IPS DF 4.7 (cell line): ENCODE results near the gene DTNB.
"Not testable (repeated sequence)": the region's sequence is repeated elsewhere in the genome, so short reads cannot be mapped to it uniquely, and the experiment has no call there.

Experiments used
- DNase-seq: peaks from one replicate; pipeline ENCODE4 v3.0.0-alpha.2; 2013; ENCODE audit warnings: low spot score; ENCODE audit errors: extremely low read depth

DTNB gene

GRCh38 chr2:25673300-25674076 is at the start of gene DTNB:
Gene DTNB (minus strand): TSS chr2:25673577. CDS start chr2:25652660, 20,917 bp downstream.
- no peak for DNase-seq

- DNase-seq = no peak
Measured at GRCh38 chr2:25722224-25722623, 48.8 kb upstream of the DTNB start.

GRCh38 chr2:25720575-25720974 is 47.2 kb upstream of the DTNB start:
- no peak for DNase-seq

GRCh38 chr2:25714740-25715139 is 41.4 kb upstream of the DTNB start:
- DNase-seq = no peak

GRCh38 chr2:25712455-25712854 is 39.1 kb upstream of the DTNB start:
- DNase-seq = no peak

- DNase-seq = no peak
Measured at GRCh38 chr2:25711675-25712354, 38.4 kb upstream of the DTNB start.

GRCh38 chr2:25710750-25711149 is 37.4 kb upstream of the DTNB start:
- no peak for DNase-seq

- DNase-seq = no peak
Measured at GRCh38 chr2:25709349-25709748, 36.0 kb upstream of the DTNB start.

- DNase-seq = no peak
Measured at GRCh38 chr2:25707927-25708590, 34.7 kb upstream of the DTNB start.

- DNase-seq = not testable (repeated sequence)
Measured at GRCh38 chr2:25705575-25705974, 32.2 kb upstream of the DTNB start.

GRCh38 chr2:25701801-25702200 is 28.4 kb upstream of the DTNB start:
- no peak for DNase-seq

GRCh38 chr2:25700221-25700660 is 26.9 kb upstream of the DTNB start:
- DNase-seq = no peak

GRCh38 chr2:25699216-25699615 is 25.8 kb upstream of the DTNB start:
- DNase-seq = no peak

GRCh38 chr2:25698752-25699151 is 25.4 kb upstream of the DTNB start:
- no peak for DNase-seq

GRCh38 chr2:25697559-25698341 is 24.4 kb upstream of the DTNB start:
- no peak for DNase-seq

- no peak for DNase-seq
Measured at GRCh38 chr2:25692737-25693445, 19.5 kb upstream of the DTNB start.

- DNase-seq = no peak
Measured at GRCh38 chr2:25692143-25692542, 18.8 kb upstream of the DTNB start.

GRCh38 chr2:25690058-25690457 is 16.7 kb upstream of the DTNB start:
- DNase-seq = no peak

- DNase-seq = no peak
Measured at GRCh38 chr2:25688236-25688635, 14.9 kb upstream of the DTNB start.

- no peak for DNase-seq
Measured at GRCh38 chr2:25685741-25686140, 12.4 kb upstream of the DTNB start.
